Posterior vena cava (tissue), 2 donors: Measurements from ENCODE around the gene ASCC1. TPM values are rescaled to one million over a fixed set of nuclear protein-coding genes. Genes with fewer than 3 reads are reported as not detected.
"Not testable (repeated sequence)": the region's sequence is repeated elsewhere in the genome, so short reads cannot be mapped to it uniquely, and the experiment has no call there.

Experiments
- DNase-seq: peaks from one replicate; pipeline ENCODE4 v3.0.0-alpha.2; 2020; ENCODE audit warnings: low spot score
- intact Hi-C, 2 donors: fragments of 100-400 bp; cut with DNase I; formaldehyde crosslinking; loops; one replicate each; pipeline versions ENCODE4 v1.14.1 to v1.14.2; 2022 to 2023
- total RNA-seq, 2 donors: library from RNA; stranded (reverse); fragmentation: NEBNext Ultra II Directional; extraction: Animal tissue kit (Norgen Biotek cat#: 25700); gene quantifications; one replicate each; pipeline ENCODE4 v1.2.1, GENCODE V29; 2021
- donor health status: DM: yes; HTN: yes; CAD: no.
- donor health status: DM: yes; HTN: yes; CAD: no.

Gene ASCC1
- total RNA-seq, 2 donors from 2014 or later = 28.3 to 37.7 TPM

DNA sequence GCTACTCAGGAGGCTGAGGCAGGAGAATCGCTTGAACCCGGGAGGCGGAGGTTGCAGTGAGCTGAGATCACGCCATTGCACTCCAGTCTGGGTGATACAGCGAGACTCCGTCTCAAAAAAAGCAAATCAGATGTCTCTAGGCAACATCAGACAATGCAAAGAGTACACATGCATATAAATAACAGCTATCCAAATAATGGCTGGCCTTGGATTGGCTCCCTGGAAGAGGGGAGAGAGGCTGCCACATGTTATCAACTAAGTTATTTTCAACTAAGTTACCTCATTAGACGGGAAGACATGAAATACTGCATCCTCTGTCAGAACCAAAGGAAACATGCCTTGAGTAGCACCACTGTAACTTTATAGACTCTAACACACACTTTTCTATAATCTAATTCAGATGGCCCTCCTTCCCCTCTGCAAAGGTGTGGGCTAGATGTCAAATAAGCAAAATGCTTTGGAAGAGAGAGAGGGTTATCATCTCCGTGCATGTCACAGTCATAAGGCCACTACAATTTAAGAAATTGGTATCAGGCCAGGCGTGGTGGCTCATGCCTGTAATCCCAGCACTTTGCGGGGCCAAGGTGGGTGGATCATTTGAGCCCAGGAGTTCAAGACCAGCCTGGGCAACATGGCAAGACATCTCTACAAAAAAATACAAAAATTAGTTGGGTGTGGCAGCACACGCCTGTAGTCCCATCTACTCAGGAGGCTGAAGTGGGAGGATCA is 105.2 kb downstream of the ASCC1 start:
- no peak for DNase-seq
- intact Hi-C loops = no loop called here

GRCh38 chr10:72109636-72110157 is 106.4 kb downstream of the ASCC1 start:
- DNase-seq = no peak
- intact Hi-C loops = no loop called here

- no peak for DNase-seq
- intact Hi-C loops = no loop called here
Observed at GRCh38 chr10:72108830-72109635, 107.0 kb downstream of the ASCC1 start.

DNA sequence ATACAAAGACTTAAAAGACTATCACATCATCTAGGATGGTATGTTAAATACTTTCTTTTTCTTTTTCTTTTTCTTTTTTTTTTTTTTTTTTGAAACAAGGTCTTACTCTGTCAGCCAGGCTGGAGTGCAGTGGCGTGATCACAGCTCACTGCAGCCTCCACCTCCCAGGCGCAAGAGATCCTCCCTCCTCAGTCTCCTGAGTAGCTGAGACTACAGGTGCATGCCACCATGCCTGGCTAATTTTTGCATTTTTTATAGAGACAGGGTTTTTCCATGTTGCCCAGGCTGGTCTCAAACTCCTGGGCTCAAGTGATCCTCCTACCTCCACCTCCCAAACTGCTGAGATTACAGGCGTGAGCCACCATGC is 108.1 kb downstream of the ASCC1 start:
- intact Hi-C loops, DNase-seq: not testable (repeated sequence)

- no peak for DNase-seq
- intact Hi-C loops = no loop called here
Observed at GRCh38 chr10:72107325-72108003, 108.6 kb downstream of the ASCC1 start.

- no peak for DNase-seq
- intact Hi-C loops = no loop called here
Observed at GRCh38 chr10:72106896-72107295, 109.2 kb downstream of the ASCC1 start.

- intact Hi-C loops = no loop called here
- no peak for DNase-seq
Observed at GRCh38 chr10:72106154-72106849, 109.8 kb downstream of the ASCC1 start.

- DNase-seq = no peak
- intact Hi-C loops = no loop called here
Observed at GRCh38 chr10:72105710-72106109, 110.4 kb downstream of the ASCC1 start.

- no peak for DNase-seq
- intact Hi-C loops = no loop called here
Observed at GRCh38 chr10:72105098-72105475, 111.0 kb downstream of the ASCC1 start.

DNA sequence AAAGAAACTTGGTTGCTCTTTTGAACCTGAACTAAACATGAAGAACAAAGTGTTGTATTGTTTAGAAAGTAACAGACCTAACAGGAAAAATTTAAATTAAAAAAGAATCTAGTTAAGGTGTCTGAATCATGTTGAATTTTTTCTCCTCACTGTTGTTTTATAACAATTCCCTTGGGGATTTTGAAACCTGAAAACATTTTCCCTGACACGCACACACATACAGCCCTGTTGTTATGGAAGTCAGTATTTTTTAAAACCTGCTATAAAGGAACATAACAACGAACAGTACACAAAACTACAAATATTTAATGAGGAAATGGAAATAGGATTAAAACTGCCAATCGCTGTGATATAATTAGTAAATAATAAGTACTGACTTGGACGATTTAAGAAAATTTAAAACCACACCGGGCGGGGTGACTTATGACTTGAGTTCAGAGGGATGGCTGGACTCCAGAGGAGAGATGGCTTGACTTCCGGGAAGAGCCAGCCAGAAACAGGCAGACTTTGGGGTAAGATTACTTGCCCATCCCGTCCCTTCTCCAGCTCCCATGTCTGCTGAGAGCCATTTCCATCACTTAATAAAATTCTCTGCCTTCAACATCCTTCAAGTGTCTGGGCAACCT is 111.5 kb downstream of the ASCC1 start:
- no peak for DNase-seq
- intact Hi-C loops = no loop called here

GRCh38 chr10:72099600-72099921 is 116.5 kb downstream of the ASCC1 start:
- intact Hi-C loops = no loop called here
- DNase-seq = no peak

GRCh38 chr10:72098836-72099599 is 117.1 kb downstream of the ASCC1 start:
- no peak for DNase-seq
- intact Hi-C loops = no loop called here

DNA sequence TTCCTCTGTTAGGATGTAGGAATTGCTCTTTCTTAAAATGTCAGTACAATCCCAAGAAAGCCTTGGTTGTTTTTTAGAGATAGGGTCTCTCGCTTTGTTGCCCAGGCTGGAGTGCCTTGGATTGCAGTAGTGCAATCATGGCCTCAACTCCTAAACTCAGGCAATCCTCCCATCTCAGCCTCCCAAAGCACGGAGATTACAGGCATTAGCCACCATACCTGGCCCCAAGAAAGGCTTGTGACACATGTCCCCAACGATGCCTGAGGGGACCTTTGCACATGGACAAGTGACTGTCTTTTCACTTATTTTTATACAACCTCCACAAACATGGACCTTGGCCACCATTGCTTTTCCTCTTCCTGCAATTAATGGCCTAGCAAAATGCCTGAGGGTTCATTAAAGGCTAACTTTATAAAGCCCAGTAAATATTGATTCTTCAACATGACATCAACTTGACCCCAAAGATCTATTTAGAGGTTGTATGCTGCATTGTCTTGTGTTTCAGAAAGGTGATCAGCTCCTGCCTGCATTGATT is 117.7 kb downstream of the ASCC1 start:
- intact Hi-C loops = no loop called here
- no peak for DNase-seq

- intact Hi-C loops = no loop called here
- no peak for DNase-seq
Observed at GRCh38 chr10:72097448-72098300, 118.4 kb downstream of the ASCC1 start.

DNA sequence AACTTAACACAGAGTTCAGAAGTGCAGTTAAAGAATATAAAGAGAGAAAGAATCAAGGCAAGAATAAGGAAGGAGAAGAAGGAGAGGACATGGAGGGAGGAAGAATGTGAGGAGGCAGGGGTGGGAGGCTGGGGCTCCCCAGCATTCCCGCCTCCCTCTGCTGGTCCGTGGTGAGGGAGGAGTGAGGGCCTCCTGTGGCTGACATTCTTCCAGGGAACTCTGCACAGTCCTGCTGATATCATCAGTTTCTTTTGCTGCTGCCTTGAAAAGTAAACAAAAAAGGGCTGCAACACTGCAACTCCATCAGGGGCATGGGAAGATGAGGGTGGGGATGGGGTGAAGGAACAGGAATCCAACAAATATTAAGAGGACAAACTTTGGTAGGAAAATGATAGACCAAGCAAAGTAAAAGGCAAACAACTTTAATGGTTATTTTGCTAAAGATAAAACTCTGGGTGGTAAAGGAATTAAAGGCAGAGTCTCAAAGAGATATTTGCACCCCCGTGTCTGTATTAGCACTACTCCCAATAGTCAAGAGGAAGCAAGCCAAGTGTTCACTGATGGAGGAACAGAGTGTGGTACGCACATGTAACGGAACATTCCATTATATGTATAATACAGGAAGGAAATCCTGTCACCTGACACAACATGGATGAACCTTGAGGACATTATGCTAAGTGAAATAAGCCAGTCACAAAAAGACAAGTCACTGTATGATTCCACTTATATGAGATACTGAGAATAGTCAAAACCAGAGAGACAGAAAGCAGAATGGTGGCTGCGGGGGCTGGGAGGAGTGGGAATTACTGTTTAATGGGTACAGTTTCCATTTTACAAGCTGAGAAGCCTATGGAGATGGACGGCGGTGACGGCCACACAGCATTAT is 119.7 kb downstream of the ASCC1 start:
- DNase-seq = no peak
- intact Hi-C loops = no loop called here

DNA sequence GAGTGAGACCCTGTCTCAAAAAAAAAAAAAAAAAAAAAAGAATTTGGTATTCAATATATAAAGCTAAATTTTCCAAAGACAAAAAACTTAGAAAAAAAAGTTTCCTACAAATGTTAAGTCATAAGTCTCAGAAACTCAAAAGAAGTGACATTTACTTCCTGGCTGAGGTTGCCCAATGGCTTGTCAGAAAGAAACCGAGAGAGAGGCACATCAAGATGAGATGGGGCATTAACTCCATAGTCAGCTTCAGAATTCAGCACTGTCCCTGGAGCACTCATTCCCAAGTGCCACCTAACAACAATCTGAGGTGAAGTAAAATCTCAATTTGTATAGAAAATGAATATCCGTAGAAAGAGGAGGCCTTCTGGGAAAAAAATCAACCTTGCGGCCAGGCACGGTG is 120.9 kb downstream of the ASCC1 start:
- intact Hi-C loops = no loop called here
- no peak for DNase-seq
